Lower leg skin (tissue), 3 donors: ENCODE measurements around the gene NRXN3.

Experiments
- POLR2A ChIP-seq, 2 donors: fragments of 450-650 bp; IDR thresholded peaks; one replicate each; pipeline ENCODE4 v1.6.1; 2016 to 2017; ENCODE audit warnings: antibody characterized with exemption in 2 of 2, mild to moderate bottlenecking in 1 of 2, moderate library complexity in 1 of 2
- TF ChIP-seq, protein P1 (sequence below), 3 donors: fragments of 450-650 bp; IDR thresholded peaks; one replicate each; pipeline ENCODE4 v1.5.1; 2016; ENCODE audit warnings: antibody characterized with exemption in 3 of 3, mild to moderate bottlenecking in 3 of 3, moderate library complexity in 2 of 3

DNA sequence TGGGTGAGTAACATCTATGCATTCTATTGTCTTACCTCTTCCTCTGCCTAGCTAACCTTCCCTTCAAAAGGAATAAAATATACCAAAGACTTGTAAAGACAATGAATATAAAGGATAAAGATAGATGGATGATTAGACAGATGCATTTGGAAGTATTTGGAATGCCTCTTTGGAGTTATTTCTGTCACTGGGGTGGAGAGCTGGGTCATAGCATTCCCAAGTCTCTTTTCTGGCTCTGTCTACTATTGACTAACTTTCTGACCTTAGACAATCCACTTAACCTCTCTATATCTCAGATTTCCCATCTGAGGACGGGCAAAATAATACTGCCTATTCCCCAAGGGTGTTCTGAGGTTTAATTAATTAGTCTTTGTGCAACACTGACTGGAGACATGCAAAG lies 1523.8 kb downstream of the NRXN3 start:
- TF ChIP-seq, protein P1, sequence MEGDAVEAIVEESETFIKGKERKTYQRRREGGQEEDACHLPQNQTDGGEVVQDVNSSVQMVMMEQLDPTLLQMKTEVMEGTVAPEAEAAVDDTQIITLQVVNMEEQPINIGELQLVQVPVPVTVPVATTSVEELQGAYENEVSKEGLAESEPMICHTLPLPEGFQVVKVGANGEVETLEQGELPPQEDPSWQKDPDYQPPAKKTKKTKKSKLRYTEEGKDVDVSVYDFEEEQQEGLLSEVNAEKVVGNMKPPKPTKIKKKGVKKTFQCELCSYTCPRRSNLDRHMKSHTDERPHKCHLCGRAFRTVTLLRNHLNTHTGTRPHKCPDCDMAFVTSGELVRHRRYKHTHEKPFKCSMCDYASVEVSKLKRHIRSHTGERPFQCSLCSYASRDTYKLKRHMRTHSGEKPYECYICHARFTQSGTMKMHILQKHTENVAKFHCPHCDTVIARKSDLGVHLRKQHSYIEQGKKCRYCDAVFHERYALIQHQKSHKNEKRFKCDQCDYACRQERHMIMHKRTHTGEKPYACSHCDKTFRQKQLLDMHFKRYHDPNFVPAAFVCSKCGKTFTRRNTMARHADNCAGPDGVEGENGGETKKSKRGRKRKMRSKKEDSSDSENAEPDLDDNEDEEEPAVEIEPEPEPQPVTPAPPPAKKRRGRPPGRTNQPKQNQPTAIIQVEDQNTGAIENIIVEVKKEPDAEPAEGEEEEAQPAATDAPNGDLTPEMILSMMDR (IDR thresholded peaks at IDR 0.05): no peak
- TF ChIP-seq POLR2A (IDR thresholded peaks at IDR 0.05): no peak
